Activated T-helper 9 cell treated with anti-CD3 and anti-CD28 coated beads, Interleukin-2, amount 50 U/mL, for 16 hours (primary cell): ENCODE measurements around the gene AGTPBP1.

Experiments used
- DNase-seq: peaks from one replicate; pipeline ENCODE4 v3.0.0-alpha.2; 2020; ENCODE audit warnings: low read depth

AGTPBP1 gene

DNA sequence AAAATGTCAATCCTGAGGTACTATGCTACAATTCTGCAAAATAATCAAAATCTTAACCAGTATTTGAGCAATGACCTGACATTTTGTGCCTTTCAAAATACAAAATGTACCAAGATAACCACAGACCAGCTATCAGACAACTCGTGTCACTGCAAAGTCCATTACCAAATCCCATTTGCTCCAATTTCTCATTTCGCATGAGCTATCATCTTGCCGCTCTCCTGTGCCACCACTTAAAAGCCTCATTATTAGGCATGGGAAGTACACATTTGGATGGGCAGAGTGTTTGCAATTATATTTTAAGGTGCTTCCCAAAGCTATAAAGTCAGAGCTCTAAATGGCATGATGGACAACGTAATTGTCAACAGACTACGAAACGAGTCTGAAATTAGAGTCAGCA lies 205.2 kb downstream of the AGTPBP1 start:
- no peak for DNase-seq

DNA sequence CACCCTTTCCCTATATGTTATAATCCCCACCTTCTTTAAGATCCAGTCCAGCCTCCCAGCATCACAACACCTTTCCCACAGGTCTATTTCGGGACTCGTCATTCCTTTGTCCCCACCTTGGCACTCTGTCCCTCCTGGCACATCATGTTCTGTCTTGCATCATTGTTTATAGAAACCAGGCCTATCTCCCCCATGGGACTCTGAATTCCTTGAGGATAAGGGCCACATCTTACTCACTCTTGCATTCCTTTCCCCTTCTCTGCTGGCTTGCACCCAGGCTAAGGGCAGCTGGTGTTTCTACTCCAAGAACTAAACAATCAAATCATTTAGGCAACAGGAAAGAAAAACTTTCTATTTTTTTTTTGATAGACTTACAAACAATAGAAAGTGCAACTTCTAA lies 205.7 kb downstream of the AGTPBP1 start:
- no peak for DNase-seq

DNA sequence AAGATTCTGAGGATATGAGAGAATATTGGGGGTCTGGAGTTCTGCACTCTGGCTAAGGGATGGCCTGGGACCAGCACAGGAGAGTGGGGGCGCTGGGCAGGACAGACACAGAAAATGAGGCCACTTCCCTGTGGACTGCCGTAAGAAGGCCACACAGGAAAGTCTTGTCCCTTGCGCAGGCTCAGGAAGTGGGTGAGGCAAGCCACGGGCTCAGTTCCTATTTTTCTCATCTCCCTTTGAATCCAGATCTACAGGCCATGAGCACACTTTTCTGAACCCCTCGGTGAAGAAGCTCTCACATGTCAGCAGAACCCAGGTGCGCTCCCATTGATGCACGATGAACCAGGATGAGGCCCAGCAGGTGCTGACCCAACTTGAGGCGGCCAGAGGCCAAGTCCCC lies 207.4 kb downstream of the AGTPBP1 start:
- DNase-seq = no peak

DNA sequence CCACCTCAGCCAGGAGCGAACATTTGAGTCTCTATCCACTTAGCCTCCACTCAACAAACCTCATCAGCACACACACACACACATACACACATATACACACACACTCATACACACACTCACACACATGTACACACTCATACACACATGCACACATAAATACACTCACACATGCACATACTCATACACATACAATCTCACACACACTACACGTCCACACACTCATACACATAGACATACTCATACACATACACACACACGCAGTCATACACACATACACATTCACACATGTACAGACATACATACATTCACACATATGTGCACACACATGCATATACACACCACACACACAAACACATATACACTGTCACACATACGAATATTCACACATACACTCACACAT lies 208.2 kb downstream of the AGTPBP1 start:
- DNase-seq = no peak

DNA sequence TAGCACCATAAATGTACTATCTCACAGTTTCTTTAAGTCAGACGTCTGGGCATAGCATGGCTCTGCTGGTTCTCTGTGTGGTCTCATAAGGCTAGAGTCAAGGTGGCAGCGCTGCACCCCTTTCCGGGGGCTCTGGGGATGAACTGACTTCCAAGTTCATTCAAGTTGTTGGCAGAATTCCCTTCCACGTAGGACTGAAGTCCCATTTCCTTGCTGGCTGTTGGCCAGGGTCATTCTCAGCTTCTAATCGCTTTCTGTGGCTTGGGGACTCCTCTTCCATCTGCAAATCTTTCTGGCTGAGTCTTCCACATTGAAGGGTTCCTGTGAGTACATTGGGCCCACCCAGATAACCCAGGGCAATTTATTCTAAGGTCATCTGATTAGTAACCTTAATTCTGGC lies 211.0 kb downstream of the AGTPBP1 start:
- no peak for DNase-seq

DNA sequence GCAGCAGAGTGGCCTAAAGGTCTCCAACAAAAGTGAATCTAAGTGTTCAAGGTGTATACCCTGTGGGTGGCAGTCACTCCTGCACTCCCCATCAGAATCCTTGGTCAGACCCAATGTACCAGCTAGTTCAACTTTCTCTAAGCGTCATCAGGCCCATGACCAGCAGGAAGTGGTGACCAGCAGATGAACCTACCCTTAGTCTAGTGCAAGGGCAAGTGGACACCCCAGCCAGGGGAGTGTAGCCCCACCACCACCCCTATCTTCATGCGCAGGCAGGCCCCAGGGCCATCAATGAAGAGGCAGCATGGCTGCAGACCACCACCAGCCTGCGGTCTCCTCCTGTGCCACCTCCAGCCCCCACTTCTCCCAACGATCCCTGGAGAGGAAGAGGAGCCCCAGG lies 213.1 kb downstream of the AGTPBP1 start:
- no peak for DNase-seq

DNA sequence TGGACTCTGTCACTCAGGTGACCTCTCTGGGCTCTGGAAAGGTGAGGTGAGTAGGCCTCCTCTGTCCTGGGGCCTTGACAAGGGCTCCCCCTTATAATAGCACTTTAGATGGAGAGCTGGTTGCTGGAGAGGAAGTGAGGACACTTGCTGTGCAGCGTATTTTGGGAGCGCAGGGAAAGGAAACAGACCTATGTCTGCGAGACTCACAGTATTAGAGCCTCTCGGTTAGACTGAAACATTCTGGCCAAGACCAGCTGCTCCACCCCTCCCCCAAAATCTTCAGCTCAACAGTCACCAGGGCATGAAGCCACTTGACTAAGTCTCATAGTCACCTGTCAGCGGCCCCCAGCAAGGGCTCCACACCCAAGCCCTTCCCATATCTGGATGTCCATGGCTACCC lies 213.6 kb downstream of the AGTPBP1 start:
- no peak for DNase-seq

DNA sequence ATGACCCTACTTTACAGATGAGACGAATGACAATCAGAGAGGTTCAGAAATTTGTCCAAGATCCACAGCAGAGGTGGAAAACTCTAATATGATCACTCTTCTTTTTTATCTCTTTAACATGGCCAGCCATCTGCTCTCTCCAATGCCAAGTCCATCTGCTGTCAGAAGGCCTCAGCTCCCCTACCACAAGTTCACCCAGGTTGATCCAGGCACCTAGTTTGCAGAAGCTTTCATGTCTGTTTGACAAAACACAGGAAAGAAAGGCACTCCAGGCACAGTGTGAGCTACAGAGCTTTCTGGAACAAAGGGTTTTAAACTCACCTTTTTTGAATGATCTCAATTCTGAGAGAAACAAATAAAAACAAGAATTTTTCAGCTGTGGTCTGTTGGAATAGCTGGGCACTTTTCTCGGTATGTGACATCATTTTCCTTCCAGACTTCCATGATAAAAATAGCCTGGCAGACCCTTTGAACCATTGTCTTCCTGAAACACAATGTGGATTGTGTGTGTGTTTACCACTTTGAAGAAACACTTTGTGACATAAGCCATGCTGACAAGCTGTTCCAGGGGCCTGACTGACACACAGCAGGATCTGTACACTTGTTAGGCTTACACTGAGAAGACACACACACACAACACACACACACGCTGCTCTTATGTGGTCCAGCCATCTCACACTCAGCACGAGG lies 214.3 kb downstream of the AGTPBP1 start:
- DNase-seq = no peak

DNA sequence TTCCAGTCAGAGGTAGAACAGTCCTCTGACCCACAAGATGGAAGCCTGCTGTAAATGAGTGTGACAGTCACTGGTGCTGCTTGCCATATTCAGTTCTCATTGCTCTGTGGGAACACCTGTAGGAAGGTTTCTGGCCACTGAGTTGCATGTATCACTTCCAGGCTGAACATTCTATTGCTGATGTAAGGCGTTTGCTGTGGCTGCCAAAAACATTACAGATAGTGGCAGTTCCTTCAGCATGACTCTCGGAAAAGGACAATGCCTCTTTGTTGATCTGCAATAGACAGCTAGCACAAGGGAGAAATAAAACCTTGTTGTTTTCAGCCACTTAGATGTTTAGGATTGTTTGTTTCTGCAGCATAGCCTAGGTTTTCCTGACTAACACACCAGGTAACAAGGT lies 217.2 kb downstream of the AGTPBP1 start:
- no peak for DNase-seq

DNA sequence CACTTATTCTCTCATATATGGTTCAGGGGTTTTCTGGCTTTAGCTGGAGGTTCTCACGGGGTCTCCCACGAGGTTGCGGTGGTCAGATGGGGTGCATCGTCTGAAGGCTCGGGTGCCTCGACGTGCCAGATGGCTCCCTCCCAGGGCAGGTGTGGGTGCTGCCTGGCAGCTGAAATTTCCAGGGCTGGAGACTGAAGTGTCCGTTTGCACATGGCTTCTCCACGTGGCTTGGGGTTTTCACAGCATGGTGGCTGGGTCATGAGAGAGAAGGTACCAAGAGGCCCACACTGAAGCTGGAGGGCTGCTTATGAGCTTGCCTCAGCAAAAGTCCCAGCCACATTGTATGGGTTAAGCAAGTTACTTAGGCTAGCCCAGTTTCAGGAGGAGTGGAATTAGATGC lies 218.6 kb downstream of the AGTPBP1 start:
- DNase-seq = no peak

DNA sequence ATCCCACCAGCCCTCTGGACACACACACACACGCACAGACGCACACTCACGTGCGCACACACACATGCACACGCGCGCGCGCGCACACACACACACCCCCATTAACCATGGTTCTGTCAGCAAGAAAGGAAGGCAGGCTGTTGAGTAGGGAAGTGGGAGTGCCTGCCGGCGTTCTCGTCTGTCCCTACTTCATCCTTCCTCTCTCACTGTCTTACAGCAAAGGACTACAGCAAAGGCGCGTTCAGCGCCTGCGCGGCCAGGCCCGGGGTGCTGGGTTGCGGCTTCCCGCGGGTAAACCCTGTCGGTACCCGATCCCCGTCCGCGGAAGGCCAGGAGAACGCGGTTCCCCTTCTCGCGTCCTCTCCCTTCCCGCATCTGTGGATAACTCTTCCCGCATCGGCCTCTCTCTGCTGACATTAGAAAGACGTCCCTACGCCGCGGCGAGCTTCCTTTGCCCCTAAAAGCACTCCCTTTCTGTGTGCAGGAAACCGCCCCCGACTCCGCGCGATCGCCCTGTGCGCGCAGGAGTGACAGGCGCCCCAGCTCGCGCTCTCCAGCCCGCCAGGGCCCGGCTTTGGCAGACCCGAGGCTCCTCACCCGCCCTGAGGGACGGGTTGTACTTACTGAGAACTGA lies 219.2 kb downstream of the AGTPBP1 start:
- no peak for DNase-seq

DNA sequence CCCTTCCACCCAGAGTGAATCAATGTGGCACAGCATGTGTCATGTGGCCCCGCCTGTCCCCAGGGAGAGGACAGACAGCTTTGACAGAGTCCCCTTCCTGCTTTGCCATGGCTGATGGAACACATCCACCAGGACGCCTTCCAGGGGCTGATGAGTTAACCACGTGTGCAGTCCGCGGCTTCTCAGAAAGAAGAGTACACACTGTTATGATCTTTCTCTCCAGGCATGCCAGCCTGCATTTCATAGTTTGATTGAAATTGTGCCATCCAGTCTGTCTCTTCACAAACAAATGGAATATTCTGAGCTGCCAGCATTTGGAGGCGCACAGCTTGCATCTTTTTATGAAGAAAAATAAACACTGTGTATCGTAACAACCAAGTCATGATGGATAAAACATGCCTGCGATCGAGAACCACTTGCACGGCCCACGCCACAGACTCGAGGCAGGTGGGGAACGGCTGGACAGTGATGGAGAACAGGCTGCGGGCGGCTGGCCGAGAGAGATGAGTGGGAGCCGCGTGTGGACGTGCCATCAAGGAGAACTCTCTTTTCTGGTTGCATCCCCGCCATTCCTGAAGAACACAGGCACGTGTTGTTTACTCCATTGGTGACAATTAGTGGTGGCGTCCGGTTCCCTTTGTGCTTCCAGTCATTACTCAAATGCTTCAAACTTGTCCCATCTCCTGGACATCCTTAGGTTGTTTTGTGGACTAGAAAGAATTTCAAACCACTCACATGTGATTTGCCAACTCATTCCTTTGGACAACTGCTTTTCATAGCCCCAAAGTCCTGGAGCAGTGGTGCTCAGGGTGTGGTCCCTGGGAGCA lies 220.2 kb downstream of the AGTPBP1 start:
- no peak for DNase-seq

DNA sequence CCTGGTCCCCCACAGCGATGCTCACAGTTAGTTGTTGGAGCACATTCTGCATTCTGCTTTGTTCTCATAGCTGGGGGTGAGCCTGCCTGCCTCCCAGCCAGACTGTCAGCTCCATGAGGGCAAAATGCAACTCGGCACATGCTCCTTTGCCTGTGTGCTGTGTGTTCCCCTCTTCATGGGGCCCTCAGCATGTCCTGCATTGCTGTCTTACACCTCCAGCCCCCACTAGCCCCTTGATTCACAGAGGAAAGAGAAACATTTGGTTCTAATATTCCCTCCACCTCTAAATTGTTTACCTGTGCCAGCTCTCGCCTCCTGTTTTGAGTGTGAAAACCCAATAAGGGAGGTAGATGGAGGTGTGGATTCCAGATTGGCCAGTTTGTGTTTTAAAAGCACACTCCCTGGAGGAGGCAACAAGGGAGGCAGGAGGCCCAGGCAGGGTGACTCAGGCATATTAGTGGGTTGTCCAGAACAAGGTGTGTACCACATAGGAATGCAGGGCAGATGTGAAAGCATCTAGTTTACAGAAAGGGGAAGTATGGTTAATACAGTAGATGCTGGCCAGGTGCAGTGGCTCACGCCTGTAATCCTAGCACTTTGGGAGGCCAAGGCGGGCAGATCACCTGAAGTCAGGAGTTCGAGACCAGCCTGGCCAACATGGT lies 224.6 kb downstream of the AGTPBP1 start:
- no peak for DNase-seq

DNA sequence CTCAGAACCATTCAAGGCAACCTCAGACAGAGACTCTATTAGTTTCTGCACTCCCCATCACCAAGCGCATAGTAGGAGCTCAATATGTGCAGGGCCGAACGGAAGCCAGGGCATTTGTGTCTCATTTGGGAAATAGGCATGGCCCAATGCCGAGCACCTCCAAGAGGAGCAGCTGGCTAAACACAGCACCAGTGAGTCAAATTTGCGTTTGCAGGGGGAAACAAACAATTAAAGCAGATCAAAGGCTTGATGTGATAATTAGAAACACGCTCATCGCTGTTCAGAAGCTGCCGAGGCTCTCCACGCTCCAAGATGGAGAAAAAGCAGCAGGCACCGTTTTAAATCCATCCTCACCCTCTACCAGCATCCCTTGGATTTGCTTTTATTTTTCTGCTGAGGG lies 225.3 kb downstream of the AGTPBP1 start:
- no peak for DNase-seq

DNA sequence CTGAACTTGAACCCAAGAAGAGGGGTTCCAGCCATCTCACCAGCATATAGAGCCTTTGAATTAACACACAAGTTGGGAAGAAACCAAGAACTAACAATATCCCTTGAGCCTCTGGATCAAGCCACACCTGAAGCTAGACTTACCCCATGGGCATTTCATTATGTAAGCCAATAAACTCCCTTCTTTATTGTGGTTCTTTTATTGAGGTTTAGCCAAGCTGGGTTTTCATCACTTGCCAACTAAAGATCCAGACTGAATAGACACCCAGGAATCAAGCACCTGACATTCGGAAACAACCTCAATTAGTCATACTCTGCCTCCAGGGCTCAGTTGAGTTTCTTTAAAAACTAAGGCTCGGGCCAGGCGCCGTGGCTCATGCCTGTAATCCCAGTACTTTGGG lies 226.7 kb downstream of the AGTPBP1 start:
- DNase-seq = no peak

DNA sequence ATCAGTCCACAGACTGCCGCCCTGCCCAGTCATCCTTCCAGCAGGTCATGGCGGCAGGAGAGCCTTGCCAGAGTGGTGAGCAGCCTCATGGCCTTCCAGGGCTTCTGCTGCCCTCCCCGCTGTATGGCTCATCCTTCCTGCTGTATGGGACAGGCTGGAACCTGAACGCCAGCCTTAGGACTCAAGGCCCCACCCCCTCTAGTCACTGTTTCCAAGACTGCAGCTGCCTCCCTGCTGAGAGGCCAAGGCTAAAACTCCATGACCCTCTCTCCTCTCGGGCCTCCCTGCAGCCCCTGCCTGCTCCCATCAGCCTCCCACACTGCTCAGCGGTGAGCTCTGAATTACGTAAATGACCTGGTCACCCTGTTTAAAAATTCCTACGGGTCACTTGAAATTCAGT lies 227.5 kb downstream of the AGTPBP1 start:
- DNase-seq = no peak

DNA sequence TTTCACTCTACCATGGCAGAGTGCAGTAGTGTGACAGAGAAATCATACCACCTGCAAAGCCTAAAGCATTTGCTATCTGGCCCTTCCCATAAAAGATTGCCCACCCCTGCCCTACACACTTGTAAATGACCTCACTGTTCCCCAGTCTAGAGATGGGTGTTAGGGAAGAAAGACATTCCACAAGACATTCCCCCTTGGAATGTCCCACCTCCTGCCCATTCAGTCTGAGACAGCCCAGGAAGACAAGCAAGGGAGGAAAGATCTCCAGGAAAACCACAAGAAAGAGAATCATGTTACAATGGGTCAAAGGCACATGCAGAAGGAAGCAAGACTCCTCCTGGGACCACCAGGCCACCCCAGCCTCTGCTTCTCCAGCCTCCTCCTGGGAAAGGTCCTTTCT lies 230.0 kb downstream of the AGTPBP1 start:
- no peak for DNase-seq

DNA sequence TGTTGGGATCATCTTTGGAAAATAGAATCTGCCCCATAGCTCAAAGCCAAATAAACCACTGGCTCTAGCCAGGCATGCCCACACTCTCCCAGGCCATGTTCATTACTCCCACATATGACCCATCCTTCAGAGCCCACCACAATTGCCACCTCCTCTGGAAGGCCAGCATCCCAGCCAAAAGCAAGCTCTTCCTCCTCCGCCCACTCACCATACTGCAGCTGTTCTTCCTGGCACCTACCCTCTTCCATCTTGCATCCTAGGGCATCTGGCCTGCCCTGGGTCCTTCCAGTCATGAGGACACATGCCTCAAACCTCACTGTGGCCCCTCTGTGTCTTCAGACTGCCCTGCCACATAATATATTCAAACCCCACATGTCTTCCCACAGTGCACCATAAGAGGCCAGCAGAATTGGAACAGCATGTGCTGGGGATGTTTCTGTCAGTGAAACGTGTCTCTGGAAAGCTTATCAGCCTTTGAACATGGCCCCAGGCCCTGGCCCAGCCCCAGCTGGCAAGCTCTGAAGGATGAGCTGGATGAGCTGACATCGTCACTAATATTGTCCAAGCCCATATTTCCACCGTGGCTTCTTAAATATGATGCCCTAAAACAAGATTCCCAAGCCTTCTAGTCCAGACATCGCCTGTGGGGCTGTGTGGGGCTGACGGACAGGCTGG lies 230.8 kb downstream of the AGTPBP1 start:
- DNase-seq = no peak

DNA sequence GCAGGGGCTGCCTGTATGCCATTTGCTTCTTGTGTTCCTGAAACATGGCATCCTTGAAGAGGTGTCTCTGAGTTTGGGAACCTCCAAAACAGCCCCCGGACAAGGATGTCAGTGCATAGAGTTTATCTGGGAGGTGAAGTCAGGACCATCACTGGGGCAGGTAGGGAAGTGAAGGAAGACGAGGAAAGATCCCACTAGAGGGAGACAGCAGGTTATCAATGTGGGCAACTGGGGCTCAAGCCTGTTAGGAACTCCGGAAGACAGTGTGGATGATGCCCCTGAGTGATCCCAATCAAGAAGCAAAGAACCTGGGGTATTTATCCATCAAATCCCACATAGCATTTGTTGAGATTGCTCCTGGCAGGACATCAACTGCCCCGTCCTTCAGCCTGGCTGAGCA lies 233.1 kb downstream of the AGTPBP1 start:
- no peak for DNase-seq

DNA sequence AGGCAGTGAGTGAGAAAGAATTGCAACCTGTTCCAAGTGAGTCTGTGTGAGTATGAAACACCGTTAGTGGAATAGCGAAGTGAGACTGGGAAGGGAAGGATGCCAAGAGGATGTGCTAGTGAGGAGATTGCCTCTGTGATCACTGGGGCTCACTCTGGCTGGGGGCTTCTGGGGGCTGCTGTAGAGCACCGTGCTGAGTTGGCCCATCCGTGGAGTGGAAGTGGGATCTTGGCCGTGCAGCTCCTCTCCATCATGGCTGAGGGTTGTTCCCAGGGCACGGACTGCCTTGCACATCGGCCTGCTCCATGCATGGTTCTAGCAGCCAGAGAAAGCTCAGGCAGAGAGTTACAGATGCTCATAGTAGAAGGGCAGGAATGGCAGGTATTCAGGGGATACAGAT lies 236.1 kb downstream of the AGTPBP1 start:
- DNase-seq = no peak

DNA sequence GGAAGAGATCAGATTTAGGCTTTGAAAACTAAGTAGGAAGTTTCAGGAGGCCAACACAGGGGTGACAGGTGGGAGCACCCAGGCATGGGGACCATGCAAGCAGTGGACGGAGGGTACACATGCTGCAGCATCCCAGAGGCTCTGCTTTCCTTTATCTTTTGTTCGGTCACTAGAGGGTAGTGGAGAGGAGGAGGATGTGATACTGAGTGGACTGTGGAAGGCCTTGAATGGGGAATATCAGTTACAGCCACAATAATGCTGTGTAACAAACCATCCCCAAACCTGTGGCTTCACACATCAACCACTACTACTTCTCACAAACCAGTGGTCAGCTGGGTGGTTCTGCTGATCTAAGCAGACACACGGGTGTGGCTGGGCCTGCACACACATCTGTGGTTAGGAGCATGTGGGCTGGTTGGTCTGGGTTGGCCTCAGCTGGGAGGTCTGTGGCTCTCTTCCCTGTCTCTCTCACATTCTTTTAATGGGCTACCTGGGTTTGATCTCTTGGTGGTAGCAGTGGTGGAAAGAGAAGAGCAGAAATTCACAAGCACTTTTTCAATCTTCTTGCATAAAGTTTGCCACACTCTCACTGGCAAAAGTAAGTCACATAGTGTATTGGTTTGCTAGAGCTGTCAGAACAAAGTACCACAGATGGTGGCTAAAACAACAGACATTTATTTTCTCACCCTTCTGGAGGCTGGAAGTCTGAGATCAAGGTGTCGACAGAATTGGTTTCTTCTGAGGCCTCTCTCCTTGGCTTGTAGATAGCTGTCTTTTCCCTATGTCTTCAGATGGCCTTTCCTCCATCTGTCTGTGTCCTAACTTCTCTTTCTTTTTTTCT lies 238.7 kb downstream of the AGTPBP1 start:
- no peak for DNase-seq
